Suprapubic skin (tissue), 4 donors: Measurements from ENCODE around the gene PELI2. TPM values are rescaled to one million over a fixed set of nuclear protein-coding genes. Genes with fewer than 3 reads are reported as not detected.

Experiments
- DNase-seq, 2 donors: peaks; one replicate each; pipeline ENCODE4 v3.0.0-alpha.2; 2019; ENCODE audit warnings: low spot score in 2 of 2
- H3K27ac ChIP-seq: fragments of 200-600 bp; sonication (generic); one replicate; pipeline ENCODE4 v1.5.1; 2019
- H3K27me3 ChIP-seq: fragments of 200-600 bp; sonication (generic); one replicate; pipeline ENCODE4 v1.5.1; 2019
- H3K36me3 ChIP-seq: fragments of 200-600 bp; sonication (generic); one replicate; pipeline ENCODE4 v1.5.1; 2019
- H3K4me1 ChIP-seq: fragments of 200-600 bp; sonication (generic); one replicate; pipeline ENCODE4 v1.5.1; 2019
- H3K4me3 ChIP-seq: fragments of 200-600 bp; sonication (generic); one replicate; pipeline ENCODE4 v1.5.1; 2019; ENCODE audit warnings: mild to moderate bottlenecking
- H3K9me3 ChIP-seq: fragments of 200-600 bp; sonication (generic); one replicate; pipeline ENCODE4 v1.5.1; 2019
- CTCF ChIP-seq, 2 donors: fragments of 200-600 bp in 1 of 2; fragments of 450-650 bp in 1 of 2; sonication (generic) in 1 of 2; IDR thresholded peaks; one replicate each; pipeline ENCODE4 v1.5.1; 2016 to 2019; ENCODE audit warnings: antibody characterized with exemption in 2 of 2, mild to moderate bottlenecking in 1 of 2, moderate library complexity in 1 of 2
- EP300 ChIP-seq: sonication (generic); formaldehyde crosslinking; IDR thresholded peaks from one replicate; pipeline ENCODE4 v1.6.1; 2017; ENCODE audit warnings: antibody characterized with exemption
- POLR2A ChIP-seq, 2 donors: fragments of 450-650 bp; IDR thresholded peaks; one replicate each; pipeline ENCODE4 v1.6.1; 2017; ENCODE audit warnings: antibody characterized with exemption in 2 of 2, mild to moderate bottlenecking in 2 of 2, moderate library complexity in 2 of 2
- POLR2AphosphoS5 ChIP-seq, 3 donors: sonication (generic); formaldehyde crosslinking; IDR thresholded peaks; one replicate each; pipeline ENCODE4 v1.6.1; 2017; ENCODE audit warnings: antibody characterized with exemption in 3 of 3
- WGBS: methylation state at CpG from one replicate; pipeline ENCODE4 v1.1.5; 2018; 5-methylcytosine and 5-hydroxymethylcytosine counted together
- total RNA-seq, 4 donors: library from RNA; depleted of rRNA; stranded (reverse); fragments of >200 nt; gene quantifications; one replicate each; pipeline ENCODE4 v1.1.0, GENCODE V29; 2016

Gene PELI2
- total RNA-seq, 4 donors from 2014 or later, result 6.9 to 19.4 (median 12.6) TPM

- no peak for TF ChIP-seq EP300
- TF ChIP-seq POLR2AphosphoS5 (IDR thresholded peaks at IDR 0.05), result no peak
- no peak for TF ChIP-seq POLR2A (IDR thresholded peaks at IDR 0.05)
- no peak for TF ChIP-seq CTCF (IDR thresholded peaks at IDR 0.05)
Measured at GRCh38 chr14:56131004-56131864, 13.0 kb downstream of the PELI2 start.

GRCh38 chr14:56131865-56132833 is 13.9 kb downstream of the PELI2 start:
- Histone ChIP-seq H3K9me3 (no peaks in the 10 kb centered on the region), H3K27me3 (no peaks in the 10 kb centered on the region), H3K4me1 (peaks cover 63% of the 10 kb centered on the region), H3K27ac (peak overlapping the region; percentile 24), H3K36me3 (no peaks in the 10 kb centered on the region), H3K4me3 (no peak overlapping the region)
- 64% methylated on average over 13 of the region's 14 CpGs for WGBS
- no peak for TF ChIP-seq EP300
- no peak for TF ChIP-seq POLR2AphosphoS5 (IDR thresholded peaks at IDR 0.05)
- TF ChIP-seq POLR2A (IDR thresholded peaks at IDR 0.05), result no peak
- no peak for TF ChIP-seq CTCF (IDR thresholded peaks at IDR 0.05)
- DNase-seq, result no peak

More at GRCh38 chr14:56131004-56131864, 13.0 kb downstream of the PELI2 start:
- no peak overlapping the region for H3K4me3 ChIP-seq
- H3K27me3 ChIP-seq, result no peaks in the 10 kb centered on the region
- WGBS, result 77% methylated on average over 5 of the region's 5 CpGs
- no peak overlapping the region for H3K27ac ChIP-seq
- H3K36me3 ChIP-seq, result no peaks in the 10 kb centered on the region
- no peaks in the 10 kb centered on the region for H3K9me3 ChIP-seq
- DNase-seq, result no peak
- peaks cover 56% of the 10 kb centered on the region for H3K4me1 ChIP-seq

GRCh38 chr14:56133547-56133946 is 15.3 kb downstream of the PELI2 start:
- Histone ChIP-seq H3K4me1 (peaks cover 69% of the 10 kb centered on the region), H3K27me3 (no peaks in the 10 kb centered on the region), H3K27ac (no peak overlapping the region), H3K4me3 (no peak overlapping the region), H3K36me3 (no peaks in the 10 kb centered on the region), H3K9me3 (no peaks in the 10 kb centered on the region)
- TF ChIP-seq POLR2A (IDR thresholded peaks at IDR 0.05) (no peak), POLR2AphosphoS5 (IDR thresholded peaks at IDR 0.05) (no peak), CTCF (IDR thresholded peaks at IDR 0.05) (no peak), EP300 (no peak)
- WGBS, result 46% methylated on average over 4 of the region's 4 CpGs
- DNase-seq, result no peak

GRCh38 chr14:56135001-56135400 is 16.8 kb downstream of the PELI2 start:
- DNase-seq, result no peak
- TF ChIP-seq POLR2AphosphoS5 (IDR thresholded peaks at IDR 0.05), result no peak
- TF ChIP-seq CTCF (IDR thresholded peaks at IDR 0.05), result no peak
- TF ChIP-seq EP300, result no peak
- TF ChIP-seq POLR2A (IDR thresholded peaks at IDR 0.05), result no peak
- Histone ChIP-seq H3K27me3 (no peaks in the 10 kb centered on the region), H3K27ac (peak overlapping the region; percentile 18), H3K4me1 (peaks cover 59% of the 10 kb centered on the region), H3K4me3 (no peak overlapping the region), H3K36me3 (no peaks in the 10 kb centered on the region), H3K9me3 (no peaks in the 10 kb centered on the region)
- WGBS, result 49% methylated on average over 5 of the region's 5 CpGs

- H3K9me3 ChIP-seq, result no peaks in the 10 kb centered on the region
- H3K36me3 ChIP-seq, result no peaks in the 10 kb centered on the region
- 68% methylated on average over 1 of the region's 1 CpG for WGBS
- H3K4me3 ChIP-seq, result no peak overlapping the region
- TF ChIP-seq POLR2A (IDR thresholded peaks at IDR 0.05), result no peak
- no peak for TF ChIP-seq POLR2AphosphoS5 (IDR thresholded peaks at IDR 0.05)
- no peak for TF ChIP-seq EP300
- no peak for TF ChIP-seq CTCF (IDR thresholded peaks at IDR 0.05)
- DNase-seq, result no peak
- H3K27me3 ChIP-seq, result no peaks in the 10 kb centered on the region
- H3K4me1 ChIP-seq, result peaks cover 57% of the 10 kb centered on the region
- H3K27ac ChIP-seq, result peak overlapping the region; percentile 18
Measured at GRCh38 chr14:56135668-56136067, 17.5 kb downstream of the PELI2 start.
